ENCODE results near the gene NTN4.
"Not testable (repeated sequence)": the region's sequence is repeated elsewhere in the genome, so short reads cannot be mapped to it uniquely, and the experiment has no call there.

Gene NTN4

GRCh38 chr12:95742586-95742985 is 48.0 kb downstream of the NTN4 start:
- no peak for DNase-seq

GRCh38 chr12:95741635-95742034 is 48.9 kb downstream of the NTN4 start:
- DNase-seq: no peak

- DNase-seq: no peak
Observed at GRCh38 chr12:95740751-95741150, 49.8 kb downstream of the NTN4 start.

- DNase-seq: no peak
Observed at GRCh38 chr12:95739561-95740313, 50.8 kb downstream of the NTN4 start.

GRCh38 chr12:95738024-95738611 is 52.4 kb downstream of the NTN4 start:
- no peak for DNase-seq

GRCh38 chr12:95736631-95737030 is 53.9 kb downstream of the NTN4 start:
- DNase-seq: no peak

GRCh38 chr12:95735728-95736127 is 54.8 kb downstream of the NTN4 start:
- DNase-seq: not testable (repeated sequence)

GRCh38 chr12:95733141-95733825 is 57.3 kb downstream of the NTN4 start:
- DNase-seq: no peak

GRCh38 chr12:95731519-95731958 is 59.0 kb downstream of the NTN4 start:
- no peak for DNase-seq

GRCh38 chr12:95730457-95730856 is 60.1 kb downstream of the NTN4 start:
- no peak for DNase-seq

GRCh38 chr12:95726903-95727302 is 63.7 kb downstream of the NTN4 start:
- no peak for DNase-seq

- no peak for DNase-seq
Observed at GRCh38 chr12:95724767-95725166, 65.8 kb downstream of the NTN4 start.

- DNase-seq: no peak
Observed at GRCh38 chr12:95723693-95724384, 66.7 kb downstream of the NTN4 start.

- DNase-seq: no peak
Observed at GRCh38 chr12:95721320-95721719, 69.2 kb downstream of the NTN4 start.

- DNase-seq: no peak
Observed at GRCh38 chr12:95720146-95720545, 70.4 kb downstream of the NTN4 start.

GRCh38 chr12:95718772-95719171 is 71.8 kb downstream of the NTN4 start:
- DNase-seq: no peak

GRCh38 chr12:95718006-95718431 is 72.5 kb downstream of the NTN4 start:
- DNase-seq: no peak

- DNase-seq: no peak
Observed at GRCh38 chr12:95717316-95717928, 73.1 kb downstream of the NTN4 start.

GRCh38 chr12:95715177-95715576 is 75.4 kb downstream of the NTN4 start:
- DNase-seq: no peak

GRCh38 chr12:95712269-95712668 is 78.3 kb downstream of the NTN4 start:
- no peak for DNase-seq

- no peak for DNase-seq
Observed at GRCh38 chr12:95710386-95710785, 80.2 kb downstream of the NTN4 start.

- DNase-seq: no peak
Observed at GRCh38 chr12:95709152-95709551, 81.4 kb downstream of the NTN4 start.

- no peak for DNase-seq
Observed at GRCh38 chr12:95705143-95705542, 85.4 kb downstream of the NTN4 start.

Data from NCI-H1092 (cell line).